ENCODE measurements around the gene BMP3.

BMP3 gene

DNA sequence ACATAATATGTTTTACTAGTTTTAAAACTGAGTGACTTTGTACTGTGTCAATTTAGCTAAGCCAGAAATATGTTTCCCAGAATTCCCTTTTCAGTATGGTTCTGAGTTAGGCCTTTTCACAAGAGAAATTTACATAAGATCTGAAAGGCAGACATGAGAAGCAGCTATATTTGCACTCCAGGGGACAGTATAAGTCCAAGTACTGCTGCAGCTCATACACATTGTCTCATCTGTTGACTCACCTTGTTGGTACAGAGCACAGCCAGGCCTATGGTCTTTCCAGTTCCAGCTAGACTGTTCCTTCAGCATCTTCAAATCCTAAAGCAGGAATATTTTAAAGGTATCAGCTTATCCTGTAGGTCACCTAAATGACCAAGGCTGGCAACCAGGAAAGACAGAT is 53.5 kb downstream of the BMP3 start:
- TF ChIP-seq, protein P1, sequence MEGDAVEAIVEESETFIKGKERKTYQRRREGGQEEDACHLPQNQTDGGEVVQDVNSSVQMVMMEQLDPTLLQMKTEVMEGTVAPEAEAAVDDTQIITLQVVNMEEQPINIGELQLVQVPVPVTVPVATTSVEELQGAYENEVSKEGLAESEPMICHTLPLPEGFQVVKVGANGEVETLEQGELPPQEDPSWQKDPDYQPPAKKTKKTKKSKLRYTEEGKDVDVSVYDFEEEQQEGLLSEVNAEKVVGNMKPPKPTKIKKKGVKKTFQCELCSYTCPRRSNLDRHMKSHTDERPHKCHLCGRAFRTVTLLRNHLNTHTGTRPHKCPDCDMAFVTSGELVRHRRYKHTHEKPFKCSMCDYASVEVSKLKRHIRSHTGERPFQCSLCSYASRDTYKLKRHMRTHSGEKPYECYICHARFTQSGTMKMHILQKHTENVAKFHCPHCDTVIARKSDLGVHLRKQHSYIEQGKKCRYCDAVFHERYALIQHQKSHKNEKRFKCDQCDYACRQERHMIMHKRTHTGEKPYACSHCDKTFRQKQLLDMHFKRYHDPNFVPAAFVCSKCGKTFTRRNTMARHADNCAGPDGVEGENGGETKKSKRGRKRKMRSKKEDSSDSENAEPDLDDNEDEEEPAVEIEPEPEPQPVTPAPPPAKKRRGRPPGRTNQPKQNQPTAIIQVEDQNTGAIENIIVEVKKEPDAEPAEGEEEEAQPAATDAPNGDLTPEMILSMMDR (IDR thresholded peaks at IDR 0.05; ENCODE audit: poor library complexity, severe bottlenecking) = peak; percentile 75
- ATAC-seq (ENCODE audit: low read depth) = peak; percentile 95

DNA sequence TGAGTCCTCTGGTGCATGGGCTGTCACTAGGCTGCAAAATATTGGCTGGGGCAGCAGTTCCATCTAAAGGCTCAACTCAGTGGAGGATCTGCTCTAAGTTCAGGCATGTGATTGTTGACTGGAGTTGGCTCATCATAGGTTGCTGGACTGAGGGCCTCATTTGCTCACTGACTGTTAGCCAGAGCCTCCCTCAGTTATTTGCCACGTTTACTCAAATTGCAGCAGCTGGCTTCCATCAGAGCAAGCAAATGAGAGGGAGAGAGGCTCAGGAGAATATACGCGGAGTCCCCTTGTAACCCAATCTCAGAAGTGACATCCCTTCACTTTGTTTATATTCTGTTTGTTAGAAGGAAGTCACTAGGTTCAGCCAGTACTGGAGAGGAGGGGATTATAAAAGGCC is 54.1 kb downstream of the BMP3 start:
- TF ChIP-seq, protein P1 (IDR thresholded peaks at IDR 0.05; ENCODE audit: poor library complexity, severe bottlenecking) = no peak
- DNase-seq (ENCODE audit: low spot score) = no peak
- H3K9me3 ChIP-seq (ENCODE audit: severe bottlenecking) = no peaks in the 10 kb centered on the region
- no peak overlapping the region for H3K4me3 ChIP-seq (ENCODE audit: severe bottlenecking)
- no peaks in the 10 kb centered on the region for H3K4me1 ChIP-seq (ENCODE audit: insufficient read depth, poor library complexity, severe bottlenecking)
- no peaks in the 10 kb centered on the region for H3K36me3 ChIP-seq (ENCODE audit: low read depth)
- H3K27me3 ChIP-seq (ENCODE audit: insufficient read depth, poor library complexity, severe bottlenecking) = no peaks in the 10 kb centered on the region
- no peak overlapping the region for H3K27ac ChIP-seq (ENCODE audit: poor library complexity, severe bottlenecking)
- no peak for ATAC-seq (ENCODE audit: low read depth)

More for the DNA sequence above, 53.5 kb downstream of the BMP3 start:
- no peaks in the 10 kb centered on the region for H3K27me3 ChIP-seq (ENCODE audit: insufficient read depth, poor library complexity, severe bottlenecking)
- no peak overlapping the region for H3K27ac ChIP-seq (ENCODE audit: poor library complexity, severe bottlenecking)
- H3K4me1 ChIP-seq (ENCODE audit: insufficient read depth, poor library complexity, severe bottlenecking) = no peaks in the 10 kb centered on the region
- no peak for DNase-seq (ENCODE audit: low spot score)
- no peak overlapping the region for H3K4me3 ChIP-seq (ENCODE audit: severe bottlenecking)
- H3K9me3 ChIP-seq (ENCODE audit: severe bottlenecking) = no peaks in the 10 kb centered on the region
- no peaks in the 10 kb centered on the region for H3K36me3 ChIP-seq (ENCODE audit: low read depth)

DNA sequence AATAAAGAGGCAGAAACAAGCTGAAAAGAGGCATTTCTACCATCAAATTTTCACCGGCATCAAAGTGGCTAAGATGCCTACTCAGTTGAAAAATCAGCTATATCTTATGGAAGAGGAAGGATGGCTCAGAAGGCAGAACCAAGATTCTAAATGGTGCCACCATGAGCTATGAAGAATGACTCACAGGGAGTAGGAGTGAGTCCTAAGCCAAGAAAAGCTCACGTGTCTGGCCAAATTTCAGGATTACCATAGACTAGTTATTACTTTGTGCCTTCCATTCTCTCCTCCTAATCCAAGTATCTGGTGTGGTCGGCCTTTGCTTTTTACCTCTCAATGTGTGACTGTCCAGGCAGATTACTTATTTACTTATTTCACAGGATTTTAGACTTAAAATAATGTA is 54.8 kb downstream of the BMP3 start:
- Histone ChIP-seq H3K27ac (ENCODE audit: poor library complexity, severe bottlenecking) (no peak overlapping the region), H3K9me3 (ENCODE audit: severe bottlenecking) (no peaks in the 10 kb centered on the region), H3K36me3 (ENCODE audit: low read depth) (no peaks in the 10 kb centered on the region), H3K4me3 (ENCODE audit: severe bottlenecking) (no peak overlapping the region), H3K27me3 (ENCODE audit: insufficient read depth, poor library complexity, severe bottlenecking) (no peaks in the 10 kb centered on the region), H3K4me1 (ENCODE audit: insufficient read depth, poor library complexity, severe bottlenecking) (no peaks in the 10 kb centered on the region)
- ATAC-seq (ENCODE audit: low read depth) (no peak), DNase-seq (ENCODE audit: low spot score) (no peak)
- TF ChIP-seq, protein P1 (IDR thresholded peaks at IDR 0.05; ENCODE audit: poor library complexity, severe bottlenecking) = no peak

DNA sequence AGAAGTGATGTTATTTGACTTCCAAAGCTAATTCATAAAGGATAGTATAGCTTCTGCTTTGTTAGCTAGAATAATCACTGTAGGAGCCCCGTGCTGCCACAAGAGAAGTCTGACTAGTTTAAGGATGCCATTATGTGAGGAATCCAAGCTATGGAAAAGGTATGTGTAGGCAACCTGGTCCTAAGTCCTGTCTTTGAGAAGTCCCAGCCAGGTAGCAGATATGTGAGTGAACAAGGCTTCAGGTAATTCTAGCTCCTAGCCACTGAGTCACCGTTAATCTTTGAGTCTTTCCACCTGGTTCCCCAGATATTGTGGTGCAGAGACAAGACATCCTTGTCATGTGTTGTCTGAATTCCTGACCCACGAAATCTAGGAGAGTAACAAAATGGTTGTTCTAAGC is 55.5 kb downstream of the BMP3 start:
- Histone ChIP-seq H3K27me3 (ENCODE audit: insufficient read depth, poor library complexity, severe bottlenecking) (no peaks in the 10 kb centered on the region), H3K4me1 (ENCODE audit: insufficient read depth, poor library complexity, severe bottlenecking) (no peaks in the 10 kb centered on the region), H3K9me3 (ENCODE audit: severe bottlenecking) (no peaks in the 10 kb centered on the region), H3K4me3 (ENCODE audit: severe bottlenecking) (no peak overlapping the region), H3K36me3 (ENCODE audit: low read depth) (no peaks in the 10 kb centered on the region), H3K27ac (ENCODE audit: poor library complexity, severe bottlenecking) (no peak overlapping the region)
- no peak for DNase-seq (ENCODE audit: low spot score)
- TF ChIP-seq, protein P1 (IDR thresholded peaks at IDR 0.05; ENCODE audit: poor library complexity, severe bottlenecking) = no peak
- no peak for ATAC-seq (ENCODE audit: low read depth)

DNA sequence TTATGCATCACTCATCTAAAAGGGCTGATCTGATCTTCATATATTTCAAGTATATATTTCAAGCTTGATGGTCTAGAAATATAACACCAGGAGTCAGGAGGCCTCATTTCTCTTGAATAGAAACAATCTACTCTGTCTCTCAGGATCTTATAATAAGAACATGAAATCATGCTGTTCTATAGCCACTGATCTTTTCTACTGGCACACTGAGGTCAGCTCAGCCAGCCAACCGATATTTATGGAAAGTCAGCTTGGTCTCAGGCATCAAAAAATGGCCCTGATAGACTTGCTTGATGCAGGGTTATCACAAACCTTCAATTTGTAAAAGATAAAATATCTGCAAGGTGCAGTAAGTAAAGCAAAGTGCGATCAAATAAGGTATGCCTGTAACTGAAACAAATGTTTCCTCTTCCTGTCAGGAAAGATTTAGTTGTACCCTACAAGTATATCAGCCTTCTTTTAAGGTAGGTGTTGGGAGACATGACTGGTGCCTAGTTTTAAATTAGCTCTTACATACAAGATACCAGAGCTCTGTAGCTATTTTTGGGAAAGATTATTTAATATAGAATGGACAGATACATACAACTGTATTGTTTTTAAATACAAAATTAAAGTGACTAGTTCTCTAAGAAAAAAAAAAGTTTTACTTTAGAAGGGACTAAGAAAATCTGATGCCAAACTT is 63.4 kb downstream of the BMP3 start:
- ATAC-seq (ENCODE audit: low read depth) (no peak), DNase-seq (ENCODE audit: low spot score) (no peak)
- Histone ChIP-seq H3K27ac (ENCODE audit: poor library complexity, severe bottlenecking) (no peak overlapping the region), H3K27me3 (ENCODE audit: insufficient read depth, poor library complexity, severe bottlenecking) (no peaks in the 10 kb centered on the region), H3K4me1 (ENCODE audit: insufficient read depth, poor library complexity, severe bottlenecking) (no peaks in the 10 kb centered on the region), H3K36me3 (ENCODE audit: low read depth) (no peaks in the 10 kb centered on the region), H3K4me3 (ENCODE audit: severe bottlenecking) (no peak overlapping the region), H3K9me3 (ENCODE audit: severe bottlenecking) (no peaks in the 10 kb centered on the region)
- TF ChIP-seq, protein P1 (IDR thresholded peaks at IDR 0.05; ENCODE audit: poor library complexity, severe bottlenecking) = no peak

All from RWPE2 (cell line).